Mesenchymal stem cell (in vitro differentiated cells and primary cell): ENCODE results near the gene PADI4.

Experiments used
- DNase-seq: peaks from one replicate; pipeline ENCODE4 v3.0.0-alpha.2; 2013
- H2AFZ ChIP-seq: one replicate; pipeline ENCODE4 v1.6.1; 2013; ENCODE audit warnings: low read depth, mild to moderate bottlenecking, control low read depth, inconsistent platforms, low read length, moderate library complexity
- H2AK5ac ChIP-seq: 2 replicates; pipeline ENCODE4 v1.6.1; 2013; ENCODE audit warnings: low read length, moderate library complexity, mild to moderate bottlenecking, inconsistent platforms; ENCODE audit not compliant: severe bottlenecking
- H2BK120ac ChIP-seq: one replicate; pipeline ENCODE4 v1.6.1; 2013; ENCODE audit warnings: low read depth, mild to moderate bottlenecking, inconsistent platforms, low read length, moderate library complexity
- H2BK12ac ChIP-seq, 2 experiments: one replicate each; pipeline ENCODE4 v1.6.1; 2013; ENCODE audit warnings: inconsistent platforms in 2 of 2, low read length in 2 of 2, mild to moderate bottlenecking in 2 of 2, moderate library complexity in 2 of 2, control low read depth in 1 of 2
- H2BK15ac ChIP-seq: one replicate; pipeline ENCODE4 v1.6.1; 2013; ENCODE audit warnings: mild to moderate bottlenecking, low read depth, inconsistent platforms; ENCODE audit not compliant: poor library complexity, severe bottlenecking
- H2BK5ac ChIP-seq: 2 replicates; pipeline ENCODE4 v1.6.1; 2013; ENCODE audit warnings: low read depth, mild to moderate bottlenecking, low read length, control low read depth, inconsistent platforms; ENCODE audit not compliant: poor library complexity, severe bottlenecking
- H3K14ac ChIP-seq, 2 experiments: one replicate each; pipeline ENCODE4 v1.6.1; 2013; ENCODE audit warnings: inconsistent platforms in 2 of 2, low read length in 2 of 2, control low read depth in 1 of 2, mild to moderate bottlenecking in 1 of 2, moderate library complexity in 1 of 2
- H3K18ac ChIP-seq, 2 experiments: one replicate each; pipeline ENCODE4 v1.6.1; 2013; ENCODE audit warnings: inconsistent platforms in 2 of 2, low read length in 2 of 2, control low read depth in 1 of 2, low read depth in 1 of 2, mild to moderate bottlenecking in 1 of 2
- H3K23ac ChIP-seq, 2 experiments: one replicate each; pipeline ENCODE4 v1.6.1; 2013; ENCODE audit warnings: inconsistent platforms in 2 of 2, low read length in 2 of 2, mild to moderate bottlenecking in 2 of 2, moderate library complexity in 2 of 2, control low read depth in 1 of 2
- H3K27ac ChIP-seq: 2 replicates; pipeline ENCODE4 v1.5.1; 2013; ENCODE audit warnings: mild to moderate bottlenecking, moderate library complexity, low read length, control low read depth, inconsistent platforms; ENCODE audit not compliant: poor library complexity, severe bottlenecking
- H3K27me3 ChIP-seq, 2 experiments: 2 replicates each; pipeline versions ENCODE4 v1.6.1 to v1.7.0; 2013; ENCODE audit warnings: low read length in 2 of 2, mild to moderate bottlenecking in 2 of 2, moderate library complexity in 2 of 2, control low read depth in 1 of 2, inconsistent platforms in 1 of 2; ENCODE audit not compliant: control insufficient read depth in 1 of 2, insufficient read depth in 1 of 2
- H3K36me3 ChIP-seq, 2 experiments: 2 replicates each; pipeline versions ENCODE4 v1.6.1 to v1.7.0; 2013; ENCODE audit warnings: low read length in 2 of 2, control low read depth in 1 of 2, inconsistent platforms in 1 of 2, low read depth in 1 of 2, mild to moderate bottlenecking in 1 of 2; ENCODE audit not compliant: insufficient read depth in 2 of 2, control insufficient read depth in 1 of 2
- H3K4ac ChIP-seq, 2 experiments: one replicate each; pipeline ENCODE4 v1.6.1; 2013; ENCODE audit warnings: inconsistent platforms in 2 of 2, low read length in 2 of 2, mild to moderate bottlenecking in 2 of 2, moderate library complexity in 2 of 2, control low read depth in 1 of 2, low read depth in 1 of 2
- H3K4me1 ChIP-seq: 2 replicates; pipeline ENCODE4 v1.6.1; 2013; ENCODE audit warnings: low read depth, low read length, control low read depth; ENCODE audit not compliant: control insufficient read depth, insufficient read depth
- H3K4me2 ChIP-seq: 2 replicates; pipeline ENCODE4 v1.6.1; 2013; ENCODE audit warnings: low read length, mild to moderate bottlenecking, inconsistent platforms; ENCODE audit not compliant: poor library complexity, severe bottlenecking
- H3K4me3 ChIP-seq, 2 experiments: 2 replicates each; pipeline versions ENCODE4 v1.5.1 to v1.7.0; 2013; ENCODE audit warnings: low read length in 2 of 2, mild to moderate bottlenecking in 2 of 2, control low read depth in 1 of 2, low read depth in 1 of 2; ENCODE audit not compliant: insufficient read depth in 1 of 2
- H3K79me1 ChIP-seq: replicated peaks from 2 replicates; pipeline ENCODE4 v1.6.1; 2013; ENCODE audit warnings: mild to moderate bottlenecking, control low read depth, low read length, inconsistent platforms; ENCODE audit not compliant: poor library complexity, severe bottlenecking
- H3K9ac ChIP-seq: 2 replicates; pipeline ENCODE4 v1.7.0; 2013; ENCODE audit warnings: mild to moderate bottlenecking, low read length, moderate library complexity
- H3K9me3 ChIP-seq: 2 replicates; pipeline ENCODE4 v1.7.0; 2013; ENCODE audit warnings: mild to moderate bottlenecking, low read length; ENCODE audit not compliant: control insufficient read depth
- H4K8ac ChIP-seq: one replicate; pipeline ENCODE4 v1.6.1; 2013; ENCODE audit warnings: inconsistent platforms, mild to moderate bottlenecking, low read length, moderate library complexity
- H4K91ac ChIP-seq: one replicate; pipeline ENCODE4 v1.6.1; 2013; ENCODE audit warnings: mild to moderate bottlenecking, low read length, inconsistent platforms
- WGBS: methylation state at CpG from one replicate; pipeline ENCODE4 v1.1.7; 2013; ENCODE audit warnings: mixed read lengths; 5-methylcytosine and 5-hydroxymethylcytosine counted together

The PADI4 gene

GRCh38 chr1:17282836-17283235, 25.2 kb upstream of the PADI4 start:
- Histone ChIP-seq H2BK120ac (no peak overlapping the region), H2BK5ac (no peak overlapping the region), H3K23ac (no peak overlapping the region), H2AK5ac (no peak overlapping the region), H3K27ac (no peak overlapping the region), H3K4ac (no peak overlapping the region), H3K9me3 (no peaks in the 10 kb centered on the region), H3K4me2 (no peak overlapping the region), H3K9ac (no peak overlapping the region), H3K4me3 (no peak overlapping the region), H2BK15ac (no peak overlapping the region), H3K18ac (no peak overlapping the region), H4K8ac (no peak overlapping the region), H2BK12ac (no peak overlapping the region), H3K36me3 (no peaks in the 10 kb centered on the region), H2AFZ (no peak overlapping the region), H3K79me1 (no peaks in the 10 kb centered on the region), H4K91ac (no peak overlapping the region), H3K4me1 (peaks cover 6% of the 10 kb centered on the region), H3K14ac (no peak overlapping the region), H3K27me3 (peaks cover 7 to 86% of the 10 kb centered on the region in 2 experiments)
- 84% methylated on average over 5 of the region's 5 CpGs for WGBS
- DNase-seq = no peak

GRCh38 chr1:17286646-17287045, 21.4 kb upstream of the PADI4 start:
- DNase-seq = no peak
- Histone ChIP-seq H2BK12ac (no peak overlapping the region), H2AFZ (no peak overlapping the region), H3K27ac (no peak overlapping the region), H3K9ac (no peak overlapping the region), H3K9me3 (no peaks in the 10 kb centered on the region), H3K27me3 (peaks cover 7 to 81% of the 10 kb centered on the region in 2 experiments), H2BK5ac (no peak overlapping the region), H2BK120ac (no peak overlapping the region), H4K91ac (no peak overlapping the region), H3K4ac (no peak overlapping the region), H3K23ac (no peak overlapping the region), H4K8ac (no peak overlapping the region), H2BK15ac (no peak overlapping the region), H3K4me2 (no peak overlapping the region), H2AK5ac (peak overlapping the region; percentile 24), H3K79me1 (no peaks in the 10 kb centered on the region), H3K4me3 (no peak overlapping the region), H3K18ac (no peak overlapping the region), H3K14ac (no peak overlapping the region), H3K4me1 (peaks cover 12% of the 10 kb centered on the region), H3K36me3 (no peaks in the 10 kb centered on the region)
- WGBS = 67% methylated on average over 5 of the region's 5 CpGs

GRCh38 chr1:17287130-17287776, 20.7 kb upstream of the PADI4 start:
- Histone ChIP-seq H2AFZ (no peak overlapping the region), H2BK120ac (no peak overlapping the region), H3K4me2 (no peak overlapping the region), H3K36me3 (no peaks in the 10 kb centered on the region), H2AK5ac (peak overlapping the region; percentile 24), H3K23ac (no peak overlapping the region), H3K18ac (no peak overlapping the region), H4K8ac (no peak overlapping the region), H3K4me1 (peaks cover 12% of the 10 kb centered on the region), H3K27ac (peak overlapping the region; percentile 8), H3K14ac (no peak overlapping the region), H3K79me1 (no peaks in the 10 kb centered on the region), H3K4me3 (peak overlapping the region in 1 of 2 experiments; percentile 11), H4K91ac (no peak overlapping the region), H3K27me3 (peaks cover 7 to 80% of the 10 kb centered on the region in 2 experiments), H2BK12ac (no peak overlapping the region), H3K9me3 (no peaks in the 10 kb centered on the region), H2BK15ac (no peak overlapping the region), H3K4ac (no peak overlapping the region), H2BK5ac (no peak overlapping the region), H3K9ac (no peak overlapping the region)
- peak; percentile 34 for DNase-seq
- WGBS = 96% methylated on average over 4 of the region's 5 CpGs

- 68% methylated on average over 1 of the region's 2 CpGs for WGBS
- Histone ChIP-seq H4K91ac (no peak overlapping the region), H2BK5ac (no peak overlapping the region), H3K4ac (no peak overlapping the region), H3K27me3 (peaks cover 2 to 77% of the 10 kb centered on the region in 2 experiments), H3K36me3 (no peaks in the 10 kb centered on the region), H4K8ac (no peak overlapping the region), H3K9ac (no peak overlapping the region), H3K27ac (no peak overlapping the region), H3K4me2 (no peak overlapping the region), H3K4me1 (peaks cover 14% of the 10 kb centered on the region), H3K18ac (no peak overlapping the region), H2BK120ac (no peak overlapping the region), H3K14ac (no peak overlapping the region), H2AK5ac (no peak overlapping the region), H2AFZ (no peak overlapping the region), H2BK15ac (no peak overlapping the region), H3K79me1 (no peaks in the 10 kb centered on the region), H2BK12ac (no peak overlapping the region), H3K9me3 (no peaks in the 10 kb centered on the region), H3K23ac (no peak overlapping the region), H3K4me3 (no peak overlapping the region)
- peak; percentile 45 for DNase-seq
Observed at GRCh38 chr1:17289721-17290120, 18.3 kb upstream of the PADI4 start.
